HepG2 (cell line): ENCODE data around the gene AMZ2. TPM values are rescaled to one million over a fixed set of nuclear protein-coding genes. Genes with fewer than 3 reads are reported as not detected.

Source experiments
- ATF3 ChIP-seq: sonication (generic); formaldehyde crosslinking; IDR thresholded peaks from 2 replicates; pipeline ENCODE4 v1.4.0; 2020; ENCODE audit warnings: missing genetic modification reagents
- CENPT ChIP-seq: sonication (generic); formaldehyde crosslinking; IDR thresholded peaks from 2 replicates; pipeline ENCODE4 v1.8.0; 2022; ENCODE audit warnings: low read depth, mild to moderate bottlenecking, moderate library complexity, missing genetic modification reagents
- CREB3 ChIP-seq: sonication (generic); formaldehyde crosslinking; IDR thresholded peaks from 2 replicates; pipeline ENCODE4 v1.5.0; 2020; ENCODE audit warnings: missing genetic modification reagents
- MAFG ChIP-seq: sonication (generic); formaldehyde crosslinking; IDR thresholded peaks from 2 replicates; pipeline ENCODE4 v1.5.1; 2020; ENCODE audit warnings: mild to moderate bottlenecking, missing genetic modification reagents
- NR2C2 ChIP-seq: sonication (generic); formaldehyde crosslinking; IDR thresholded peaks from 2 replicates; pipeline ENCODE4 v1.4.0; 2020; ENCODE audit warnings: missing genetic modification reagents, mild to moderate bottlenecking, moderate library complexity, borderline replicate concordance
- RBAK ChIP-seq: sonication (generic); formaldehyde crosslinking; IDR thresholded peaks from 2 replicates; pipeline ENCODE4 v1.5.1; 2020; ENCODE audit warnings: mild to moderate bottlenecking, missing genetic modification reagents
- RBM39 ChIP-seq: fragments of 200-400 bp; formaldehyde crosslinking; IDR thresholded peaks from one replicate; pipeline ENCODE4 v1.6.1; 2018; ENCODE audit warnings: antibody characterized with exemption, mild to moderate bottlenecking, low read depth, low read length; ENCODE audit not compliant: poor library complexity, severe bottlenecking
- SALL2 ChIP-seq: sonication (generic); formaldehyde crosslinking; IDR thresholded peaks from 2 replicates; pipeline ENCODE4 v1.8.1; 2023; ENCODE audit warnings: mild to moderate bottlenecking, missing genetic modification reagents, inconsistent platforms
- TFDP1 ChIP-seq: IDR thresholded peaks from 2 replicates; pipeline ENCODE4 v1.6.1; 2016; ENCODE audit warnings: missing compliant biosample characterization, missing genetic modification reagents, borderline replicate concordance
- THAP11 ChIP-seq: IDR thresholded peaks from 2 replicates; pipeline ENCODE4 v1.6.1; 2016; ENCODE audit warnings: missing biosample characterization, missing genetic modification reagents
- TP53 ChIP-seq: sonication (generic); formaldehyde crosslinking; conservative IDR thresholded peaks from 2 replicates; pipeline ENCODE4 v1.4.0; 2020; ENCODE audit warnings: missing genetic modification reagents
- ZBED4 ChIP-seq: sonication (generic); formaldehyde crosslinking; IDR thresholded peaks from 2 replicates; pipeline ENCODE4 v1.4.0; 2020; ENCODE audit warnings: missing genetic modification reagents, borderline replicate concordance
- ZKSCAN1 ChIP-seq: fragments of 150-350 bp; IDR thresholded peaks from 2 replicates; pipeline ENCODE4 v1.6.1; 2014; ENCODE audit warnings: low read length
- ZNF260 ChIP-seq: sonication (generic); formaldehyde crosslinking; IDR thresholded peaks from 2 replicates; pipeline ENCODE4 v1.4.0; 2020; ENCODE audit warnings: missing genetic modification reagents, low read depth, mild to moderate bottlenecking, borderline replicate concordance
- ZNF431 ChIP-seq: sonication (generic); formaldehyde crosslinking; IDR thresholded peaks from 2 replicates; pipeline ENCODE4 v1.9.0; 2022; ENCODE audit warnings: missing genetic modification reagents, low read depth, mild to moderate bottlenecking, borderline replicate concordance
- ZNF652 ChIP-seq: IDR thresholded peaks from 2 replicates; pipeline ENCODE4 v1.6.1; 2016; ENCODE audit warnings: low read depth, borderline replicate concordance
- ZNF740 ChIP-seq: sonication (generic); formaldehyde crosslinking; IDR thresholded peaks from 2 replicates; pipeline ENCODE4 v1.4.0; 2020; ENCODE audit warnings: missing genetic modification reagents
- ZNF768 ChIP-seq: sonication (generic); formaldehyde crosslinking; IDR thresholded peaks from 2 replicates; pipeline ENCODE4 v1.4.0; 2020; ENCODE audit warnings: missing genetic modification reagents
- polyA plus RNA-seq, 8 experiments: library from polyadenylated mRNA; depleted of rRNA in 3 of 8; stranded (reverse) in 7 of 8; unstranded in 1 of 8; fragments of >200 nt; fragmentation: Illumina TruSeq in 4 of 8; extraction: Trizol in 4 of 8; gene quantifications; 2 replicates each; pipeline versions ENCODE4 v1.2.1 to v1.2.3, GENCODE V29; 2011 to 2016; ENCODE audit warnings: low read depth in 4 of 8, missing spikeins in 1 of 8, mixed read lengths in 1 of 8; ENCODE audit not compliant: insufficient read depth in 1 of 8
- total RNA-seq, 5 experiments: library from RNA; depleted of rRNA; stranded (reverse); fragments of >200 nt; fragmentation: Illumina TruSeq; extraction: Trizol; gene quantifications; 2 replicates each; pipeline ENCODE4 v1.2.3, GENCODE V29; 2016; ENCODE audit warnings: low read depth in 1 of 5
- TF ChIP-seq, protein P1 (sequence below): IDR thresholded peaks from 2 replicates; pipeline ENCODE4 v1.6.1; 2018; ENCODE audit warnings: missing genetic modification reagents, mild to moderate bottlenecking, missing compliant biosample characterization

AMZ2 gene
- total and polyA plus RNA-seq, 2 of the 13 experiments (the other 11 are each of a cell fraction or from before 2014, with no cell fraction given), result 86.9 to 90.2 TPM

DNA sequence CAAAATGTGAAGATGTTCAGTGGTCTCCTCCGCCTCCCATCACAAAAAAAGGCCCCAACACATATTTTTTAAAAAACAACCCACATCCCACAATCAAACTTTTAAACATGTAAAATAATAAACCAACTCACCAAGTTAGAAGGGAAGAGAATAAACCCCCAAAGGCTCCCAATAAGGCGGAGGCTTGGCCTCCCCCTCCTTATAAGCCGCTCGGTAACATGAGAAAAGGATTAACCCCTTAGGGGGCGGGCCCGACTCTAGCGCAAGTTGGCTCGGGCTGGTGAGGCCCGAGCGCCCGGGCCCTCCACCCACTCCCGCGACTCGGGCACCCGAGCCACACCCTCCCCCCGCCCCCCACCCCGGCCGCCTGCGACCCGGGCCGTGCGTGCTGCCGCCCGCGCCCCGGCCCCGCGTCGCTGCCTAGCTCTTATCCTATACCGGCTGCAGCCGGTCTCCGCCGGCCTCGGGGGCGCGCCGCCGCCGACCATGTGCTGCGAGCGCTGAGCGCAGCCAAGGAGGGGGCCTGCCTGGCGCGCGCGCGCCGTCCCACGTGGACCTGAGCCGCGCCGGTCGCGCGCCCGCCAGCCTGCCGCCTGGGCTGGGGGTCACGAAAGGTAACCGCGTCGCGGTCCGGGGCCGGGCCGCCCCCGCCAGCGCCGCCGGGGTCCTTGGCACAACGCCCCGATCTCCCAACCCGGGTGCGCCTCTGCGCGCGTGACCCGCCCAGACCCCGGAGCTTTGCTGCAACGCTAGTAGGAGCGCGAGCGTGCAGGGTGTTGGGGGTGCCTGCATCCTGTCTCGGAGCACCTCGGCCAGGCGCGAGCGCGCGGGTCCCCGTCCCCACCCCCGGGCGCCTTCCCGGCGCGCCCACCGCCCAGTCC lies 43.4 kb downstream of the AMZ2 start, which contains the start of the genes ARSG and SLC16A6 (continued):
- TF ChIP-seq ZKSCAN1, result no peak
- no peak for TF ChIP-seq MAFG (CRISPR knock-in tag)
- TF ChIP-seq THAP11 (CRISPR knock-in tag), result no peak; the same call in 1 of the 2 replicates
- TF ChIP-seq ZNF740 (CRISPR knock-in tag), result peak; percentile 73; the same call in 1 of the 2 replicates
- TF ChIP-seq, protein P1, sequence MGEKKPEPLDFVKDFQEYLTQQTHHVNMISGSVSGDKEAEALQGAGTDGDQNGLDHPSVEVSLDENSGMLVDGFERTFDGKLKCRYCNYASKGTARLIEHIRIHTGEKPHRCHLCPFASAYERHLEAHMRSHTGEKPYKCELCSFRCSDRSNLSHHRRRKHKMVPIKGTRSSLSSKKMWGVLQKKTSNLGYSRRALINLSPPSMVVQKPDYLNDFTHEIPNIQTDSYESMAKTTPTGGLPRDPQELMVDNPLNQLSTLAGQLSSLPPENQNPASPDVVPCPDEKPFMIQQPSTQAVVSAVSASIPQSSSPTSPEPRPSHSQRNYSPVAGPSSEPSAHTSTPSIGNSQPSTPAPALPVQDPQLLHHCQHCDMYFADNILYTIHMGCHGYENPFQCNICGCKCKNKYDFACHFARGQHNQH, result no peak; the same call in 1 of the 2 replicates
- TF ChIP-seq ZNF260 (CRISPR knock-in tag), result no peak
- no peak for TF ChIP-seq CENPT (CRISPR knock-in tag)
- TF ChIP-seq RBM39, result no peak
- TF ChIP-seq ZNF652 (CRISPR knock-in tag), result peak; percentile 96
- TF ChIP-seq TP53 (CRISPR knock-in tag), result no peak
- no peak for TF ChIP-seq RBAK
- TF ChIP-seq ZNF431 (CRISPR knock-in tag), result 0 out of 2 replicates have a peak, but pooled peaks have one; percentile 55
- no peak for TF ChIP-seq ZBED4
- no peak for TF ChIP-seq ZNF768 (CRISPR knock-in tag)
- TF ChIP-seq SALL2, result peak; percentile 78
- TF ChIP-seq NR2C2 (CRISPR knock-in tag), result no peak
- TF ChIP-seq TFDP1 (CRISPR knock-in tag), result peak; percentile 71; the same call in 1 of the 2 replicates
- peak; percentile 96 for TF ChIP-seq CREB3
- TF ChIP-seq ATF3 (CRISPR knock-in tag), result no peak
